HG03571 (cell line): ENCODE results near the gene GALC.

Source experiments
- ATAC-seq: cut with Tn5 transposase; IDR thresholded peaks from one replicate; pipeline ENCODE4 v1.9.1; 2021; ENCODE audit not compliant: unreplicated experiment

Gene GALC

DNA sequence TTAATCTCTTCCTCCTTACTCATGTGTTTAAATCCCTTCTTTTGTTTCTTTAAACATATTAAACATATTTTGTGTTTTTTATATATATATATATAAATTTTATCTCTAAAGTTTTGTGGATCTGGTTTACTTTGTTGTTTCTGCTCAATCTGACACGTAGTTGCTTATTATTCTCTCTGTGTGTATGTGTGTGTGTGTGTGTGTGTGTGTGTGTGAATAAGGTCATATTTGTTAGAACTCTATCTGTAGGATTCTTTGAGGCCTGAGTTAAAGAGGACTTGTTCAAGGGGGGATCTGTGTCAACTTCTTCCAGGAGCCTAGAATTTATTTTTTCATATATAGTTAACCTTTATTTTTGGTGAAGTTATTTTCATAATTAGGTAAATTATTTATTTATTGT lies 14.6 kb upstream of the GALC start:
- no peak for ATAC-seq

- ATAC-seq: peak; percentile 87
Observed at GRCh38 chr14:88005978-88006851, 13.2 kb upstream of the GALC start.

- peak; percentile 70 for ATAC-seq
Observed at GRCh38 chr14:88005050-88005481, 12.1 kb upstream of the GALC start, which contains the start of gene GPR65. GPR65 (plus strand) TSS chr14:88005135; CDS start chr14:88010848, 5,713 bp downstream.

DNA sequence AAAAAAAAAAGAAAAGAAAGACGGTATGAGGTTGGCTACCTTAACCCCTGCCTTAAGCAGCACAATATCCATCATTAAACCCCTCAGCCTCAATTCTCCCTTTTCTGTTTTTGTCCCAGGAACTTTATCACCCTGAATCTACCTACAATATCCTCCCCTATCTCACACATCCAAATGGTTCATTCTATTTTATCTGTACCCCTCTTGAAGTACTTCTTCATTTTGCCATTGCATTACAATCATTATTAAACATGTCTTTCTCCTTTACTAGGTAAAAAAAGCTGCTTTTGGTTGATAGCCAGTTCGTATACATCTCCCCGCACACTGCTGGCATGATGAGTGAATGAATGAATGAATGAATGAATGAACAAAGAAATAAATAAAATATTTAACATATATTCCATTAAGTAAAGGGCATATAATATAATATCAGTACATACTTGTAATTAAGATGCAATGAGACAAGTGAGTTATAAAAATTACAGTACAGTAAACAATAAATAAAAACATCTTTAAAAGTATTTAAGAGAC lies 11.6 kb upstream of the GALC start:
- no peak for ATAC-seq

GRCh38 chr14:88003425-88003824 lies 10.4 kb upstream of the GALC start:
- ATAC-seq: no peak

DNA sequence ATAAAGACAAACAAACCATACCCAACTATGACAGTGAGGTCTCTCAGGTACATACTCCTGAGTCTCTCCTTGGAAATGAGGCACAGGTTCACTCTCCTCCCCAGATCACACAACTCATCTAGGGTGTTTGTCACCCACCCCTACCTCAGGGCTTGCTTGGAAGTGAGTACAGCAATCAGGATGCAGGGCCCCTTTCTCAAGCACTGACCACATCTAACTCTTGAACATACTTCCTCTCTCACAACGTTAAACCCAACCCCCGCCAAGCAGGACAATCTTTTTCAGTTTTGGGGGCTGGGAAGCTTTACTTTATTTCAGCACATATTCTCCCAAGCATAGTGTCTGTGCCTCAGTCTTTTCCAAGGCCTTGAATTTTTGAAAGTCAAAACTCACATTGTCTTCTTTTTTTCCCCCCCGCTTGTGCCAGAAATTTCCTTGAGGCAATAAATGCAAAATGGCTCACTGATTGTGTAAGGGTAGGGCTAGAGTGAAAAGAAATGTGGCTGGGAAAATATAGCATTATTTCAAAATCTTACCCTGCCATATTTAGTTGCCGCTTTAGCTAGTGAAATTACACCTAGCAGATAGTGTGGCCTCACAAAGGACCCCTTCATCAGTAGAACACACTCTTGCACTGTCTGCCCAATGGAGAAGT lies 9.6 kb upstream of the GALC start:
- ATAC-seq: peak; percentile 19

GRCh38 chr14:87999277-87999676 lies 6.3 kb upstream of the GALC start:
- no peak for ATAC-seq

DNA sequence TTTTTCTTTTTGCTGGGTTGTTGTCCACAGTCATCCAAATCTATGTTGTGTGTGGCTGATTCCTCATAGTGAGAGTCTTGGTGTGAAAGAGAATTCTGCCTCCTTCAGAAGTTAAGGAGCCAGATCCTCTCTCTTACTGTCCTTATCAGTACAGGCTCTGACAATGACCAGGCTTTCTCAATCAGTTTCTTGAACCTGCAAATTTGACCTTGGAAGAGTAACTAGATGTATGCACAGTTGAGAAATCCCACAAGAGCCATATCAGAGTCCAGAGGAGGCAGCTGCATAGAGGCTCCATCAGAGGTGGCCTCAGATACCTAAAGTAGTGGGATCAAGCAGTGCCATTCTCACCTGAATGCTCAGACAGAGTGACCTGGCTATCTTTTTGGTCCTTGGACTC lies 5.5 kb upstream of the GALC start:
- ATAC-seq: no peak

GRCh38 chr14:87996291-87996592 lies 3.3 kb upstream of the GALC start:
- ATAC-seq: no peak

GRCh38 chr14:87995500-87996290 lies 2.7 kb upstream of the GALC start:
- ATAC-seq: no peak

GRCh38 chr14:87994974-87995373 lies 2.0 kb upstream of the GALC start:
- ATAC-seq: peak; percentile 38

DNA sequence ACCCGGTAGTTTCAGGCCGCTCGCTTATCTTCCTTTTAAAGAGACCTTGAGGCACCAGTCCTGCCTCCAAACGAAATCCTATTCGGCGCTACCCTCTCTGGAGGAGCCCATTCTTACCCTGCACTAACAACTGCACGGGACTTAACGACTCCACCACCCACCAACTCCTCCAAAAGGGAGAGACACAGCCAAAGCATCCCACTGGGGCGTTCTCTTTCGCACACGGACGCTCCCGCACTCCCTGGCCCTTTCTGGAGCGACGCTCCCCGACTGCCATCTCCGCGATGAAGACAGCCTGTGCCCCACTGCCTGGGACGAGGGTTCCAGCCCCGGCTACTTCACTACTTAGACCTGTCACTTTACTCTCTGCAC lies 650 bp downstream of the GALC start:
- ATAC-seq: peak; percentile 1

GRCh38 chr14:87990682-87991081 lies 2.3 kb downstream of the GALC start:
- ATAC-seq: no peak

- no peak for ATAC-seq
Observed at GRCh38 chr14:87989956-87990299, 3.1 kb downstream of the GALC start.

GRCh38 chr14:87989221-87989955 lies 3.6 kb downstream of the GALC start:
- no peak for ATAC-seq

GRCh38 chr14:87979689-87980088 lies 13.3 kb downstream of the GALC start:
- ATAC-seq: no peak

GRCh38 chr14:87975636-87976035 lies 17.3 kb downstream of the GALC start:
- no peak for ATAC-seq

DNA sequence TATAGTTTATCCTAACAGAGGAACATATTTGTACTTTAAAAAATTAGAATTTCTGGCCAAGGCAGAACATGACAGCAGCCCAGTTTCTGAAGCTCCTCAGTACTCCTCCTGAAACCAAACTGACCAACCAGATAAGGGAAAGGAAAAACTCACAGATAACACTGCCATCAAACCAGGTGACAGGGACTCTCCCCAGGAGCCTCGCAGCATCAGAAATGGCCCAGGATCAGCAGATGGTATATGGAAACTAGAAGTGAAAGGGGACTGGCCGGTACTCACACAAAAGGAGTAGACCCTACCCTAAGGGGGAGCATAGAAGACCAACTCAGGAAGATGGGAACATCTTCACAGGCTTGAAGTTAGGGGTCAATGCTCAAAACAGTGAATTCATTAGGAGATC lies 22.0 kb downstream of the GALC start:
- no peak for ATAC-seq

DNA sequence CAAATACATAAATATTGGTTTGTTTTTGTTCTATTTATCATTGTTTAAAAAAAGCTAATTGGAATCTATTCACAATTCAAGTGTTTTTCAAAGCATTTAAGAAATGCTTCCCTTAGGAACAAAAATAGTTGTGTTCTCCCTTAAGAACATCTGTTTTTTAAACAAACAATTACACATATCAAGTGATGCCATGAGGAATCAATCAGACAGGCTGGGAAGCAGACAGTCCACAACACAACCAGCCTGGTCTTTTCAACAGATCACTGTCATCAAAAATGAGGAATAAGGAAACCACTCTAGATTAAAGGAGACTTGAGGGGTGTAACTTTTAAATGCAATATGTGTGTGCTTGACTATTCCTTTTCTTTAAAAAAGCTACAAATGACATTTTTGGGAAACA lies 25.5 kb downstream of the GALC start:
- no peak for ATAC-seq

DNA sequence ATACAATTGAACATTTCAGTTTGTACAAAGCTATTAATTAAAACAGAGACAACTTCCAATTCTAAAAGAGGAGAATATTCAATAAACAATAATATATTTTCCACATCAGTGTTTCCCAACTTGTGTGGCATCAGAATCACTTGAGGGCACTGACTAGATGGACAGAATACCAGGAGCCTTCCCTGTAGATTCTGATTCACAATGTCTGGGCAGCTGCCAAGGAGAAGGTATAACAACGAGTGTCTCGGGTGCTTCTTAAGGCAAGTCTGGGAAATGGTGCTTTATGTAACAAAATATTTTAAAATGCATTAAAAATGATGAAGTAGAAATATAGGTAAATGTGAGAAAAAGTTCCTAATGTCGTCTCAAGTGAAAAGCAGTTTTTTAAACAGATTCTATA lies 26.2 kb downstream of the GALC start:
- ATAC-seq: no peak

- no peak for ATAC-seq
Observed at GRCh38 chr14:87961246-87961645, 31.7 kb downstream of the GALC start.
